Testis (tissue), 2 donors: Measurements from ENCODE around the gene JADE2.

Experiments
- POLR2A ChIP-seq: fragments of 450-650 bp; IDR thresholded peaks from one replicate; pipeline ENCODE4 v1.6.1; 2017; ENCODE audit warnings: antibody characterized with exemption, mild to moderate bottlenecking, moderate library complexity
- TF ChIP-seq, protein P1 (sequence below), 3 experiments: fragments of 450-650 bp in 2 of 3; fragments of 200-600 bp in 1 of 3; sonication (generic) in 1 of 3; IDR thresholded peaks; one replicate each; pipeline ENCODE4 v1.5.1; 2016 to 2019; ENCODE audit warnings: antibody characterized with exemption in 3 of 3, mild to moderate bottlenecking in 2 of 3, moderate library complexity in 1 of 3

- TF ChIP-seq, protein P1, sequence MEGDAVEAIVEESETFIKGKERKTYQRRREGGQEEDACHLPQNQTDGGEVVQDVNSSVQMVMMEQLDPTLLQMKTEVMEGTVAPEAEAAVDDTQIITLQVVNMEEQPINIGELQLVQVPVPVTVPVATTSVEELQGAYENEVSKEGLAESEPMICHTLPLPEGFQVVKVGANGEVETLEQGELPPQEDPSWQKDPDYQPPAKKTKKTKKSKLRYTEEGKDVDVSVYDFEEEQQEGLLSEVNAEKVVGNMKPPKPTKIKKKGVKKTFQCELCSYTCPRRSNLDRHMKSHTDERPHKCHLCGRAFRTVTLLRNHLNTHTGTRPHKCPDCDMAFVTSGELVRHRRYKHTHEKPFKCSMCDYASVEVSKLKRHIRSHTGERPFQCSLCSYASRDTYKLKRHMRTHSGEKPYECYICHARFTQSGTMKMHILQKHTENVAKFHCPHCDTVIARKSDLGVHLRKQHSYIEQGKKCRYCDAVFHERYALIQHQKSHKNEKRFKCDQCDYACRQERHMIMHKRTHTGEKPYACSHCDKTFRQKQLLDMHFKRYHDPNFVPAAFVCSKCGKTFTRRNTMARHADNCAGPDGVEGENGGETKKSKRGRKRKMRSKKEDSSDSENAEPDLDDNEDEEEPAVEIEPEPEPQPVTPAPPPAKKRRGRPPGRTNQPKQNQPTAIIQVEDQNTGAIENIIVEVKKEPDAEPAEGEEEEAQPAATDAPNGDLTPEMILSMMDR (IDR thresholded peaks at IDR 0.05), result no peak
- no peak for TF ChIP-seq POLR2A
These were observed 41.3 kb downstream of the JADE2 start for GRCh38 chr5:134566741-134567221.
